GM19455 (cell line): ENCODE data around the gene ITGB5.

Experiments
- ATAC-seq: cut with Tn5 transposase; IDR thresholded peaks from one replicate; pipeline ENCODE4 v1.9.1; 2021; ENCODE audit not compliant: unreplicated experiment

The ITGB5 gene

GRCh38 chr3:124774327-124774718 lies 112.8 kb downstream of the ITGB5 start:
- no peak for ATAC-seq

- no peak for ATAC-seq
These were observed 113.5 kb downstream of the ITGB5 start for GRCh38 chr3:124773351-124774326.

- ATAC-seq = no peak
These were observed 114.9 kb downstream of the ITGB5 start for GRCh38 chr3:124772081-124772831.

GRCh38 chr3:124771083-124771445 lies 116.1 kb downstream of the ITGB5 start:
- no peak for ATAC-seq

- no peak for ATAC-seq
These were observed 116.7 kb downstream of the ITGB5 start for GRCh38 chr3:124770336-124771082.

GRCh38 chr3:124769462-124769861 lies 117.7 kb downstream of the ITGB5 start:
- ATAC-seq = no peak

GRCh38 chr3:124768812-124769211 lies 118.4 kb downstream of the ITGB5 start:
- ATAC-seq = no peak

GRCh38 chr3:124767691-124768090 lies 119.5 kb downstream of the ITGB5 start:
- no peak for ATAC-seq

GRCh38 chr3:124767264-124767663 lies 119.9 kb downstream of the ITGB5 start:
- no peak for ATAC-seq

GRCh38 chr3:124766113-124767095 lies 120.8 kb downstream of the ITGB5 start:
- ATAC-seq = no peak

GRCh38 chr3:124765197-124765840 lies 121.8 kb downstream of the ITGB5 start:
- ATAC-seq = no peak

- ATAC-seq = no peak
These were observed 122.4 kb downstream of the ITGB5 start for GRCh38 chr3:124764746-124765145.

GRCh38 chr3:124763644-124764358 lies 123.4 kb downstream of the ITGB5 start:
- ATAC-seq = no peak

GRCh38 chr3:124763206-124763605 lies 124.0 kb downstream of the ITGB5 start:
- ATAC-seq = no peak

GRCh38 chr3:124762661-124763011 lies 124.5 kb downstream of the ITGB5 start:
- ATAC-seq = no peak

- no peak for ATAC-seq
These were observed 125.1 kb downstream of the ITGB5 start for GRCh38 chr3:124761935-124762660.

- no peak for ATAC-seq
These were observed 125.8 kb downstream of the ITGB5 start for GRCh38 chr3:124761250-124761796.

GRCh38 chr3:124760601-124761000 lies 126.6 kb downstream of the ITGB5 start:
- ATAC-seq = no peak
